Right lung (tissue), 5 donors: ENCODE measurements around the gene NR2E3. TPM values are rescaled to one million over a fixed set of nuclear protein-coding genes. Genes with fewer than 3 reads are reported as not detected.
"Not testable (repeated sequence)": the region's sequence is repeated elsewhere in the genome, so short reads cannot be mapped to it uniquely, and the experiment has no call there.

ENCODE experiments used
- DNase-seq, 2 donors: peaks; one replicate each; pipeline ENCODE4 v3.0.0-alpha.2; 2013
- polyA plus RNA-seq, 5 donors: library from polyadenylated mRNA; unstranded; fragments of 120-200 nt; gene quantifications; one replicate each; pipeline versions ENCODE4 v1.2.1 to v1.2.3, GENCODE V29; 2013; ENCODE audit warnings: inconsistent platforms in 1 of 5, low replicate concordance in 1 of 5; ENCODE audit not compliant: insufficient read length in 5 of 5, insufficient read depth in 1 of 5

The NR2E3 gene
- polyA plus RNA-seq, 5 donors: 0.56 to 0.97 (median 0.60) TPM

DNA sequence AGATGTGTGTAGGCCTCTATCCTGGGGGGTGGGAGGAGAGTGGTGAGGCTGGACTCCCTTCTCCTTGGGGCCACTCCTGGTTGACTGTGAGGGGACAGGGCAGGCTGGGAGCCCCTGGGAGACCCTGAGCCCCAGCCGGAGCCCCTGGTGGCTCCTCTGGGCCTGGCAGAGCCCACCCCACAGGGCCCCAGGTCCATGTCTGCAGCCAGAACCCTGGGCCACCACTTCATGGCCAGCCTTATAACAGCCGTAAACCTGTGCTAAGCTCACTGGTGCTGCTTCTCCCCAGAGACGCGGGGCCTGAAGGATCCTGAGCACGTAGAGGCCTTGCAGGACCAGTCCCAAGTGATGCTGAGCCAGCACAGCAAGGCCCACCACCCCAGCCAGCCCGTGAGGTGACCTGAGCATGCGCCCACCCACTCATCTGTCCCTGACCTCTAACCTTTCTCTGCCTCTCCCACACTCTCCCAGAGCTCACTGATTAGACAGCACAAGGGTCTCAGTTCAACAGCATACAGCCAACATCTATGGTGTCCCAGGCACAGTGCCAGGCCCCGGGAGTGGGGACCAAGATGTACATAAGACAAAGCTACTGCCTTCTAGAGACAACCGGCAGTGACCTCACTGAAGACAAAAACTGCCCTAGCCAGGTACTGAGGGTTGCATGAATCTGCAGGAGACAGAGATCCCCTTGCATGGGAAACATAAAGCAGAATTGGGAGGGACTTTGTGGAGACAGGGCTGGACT is 3.5 kb downstream of the NR2E3 start:
- DNase-seq: no peak

DNA sequence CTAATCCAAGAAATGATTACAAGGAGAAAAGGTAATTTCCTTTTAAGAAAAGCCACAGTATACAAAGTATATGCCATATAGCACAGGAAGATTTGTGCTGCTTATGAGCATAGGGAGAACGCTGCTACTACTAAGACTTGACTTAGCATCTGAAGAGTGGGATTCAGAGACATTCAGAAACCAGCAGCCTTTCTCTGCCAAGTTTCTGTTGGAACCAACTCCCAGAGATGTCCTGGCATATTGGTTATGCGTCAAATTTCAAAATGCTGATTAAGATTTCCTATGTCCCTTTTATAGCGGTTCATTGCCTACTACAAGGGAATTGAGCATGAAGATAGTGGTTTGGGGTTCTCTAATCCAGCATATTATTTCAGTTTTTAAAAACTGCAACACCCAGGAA is 4.9 kb downstream of the NR2E3 start:
- no peak for DNase-seq

DNA sequence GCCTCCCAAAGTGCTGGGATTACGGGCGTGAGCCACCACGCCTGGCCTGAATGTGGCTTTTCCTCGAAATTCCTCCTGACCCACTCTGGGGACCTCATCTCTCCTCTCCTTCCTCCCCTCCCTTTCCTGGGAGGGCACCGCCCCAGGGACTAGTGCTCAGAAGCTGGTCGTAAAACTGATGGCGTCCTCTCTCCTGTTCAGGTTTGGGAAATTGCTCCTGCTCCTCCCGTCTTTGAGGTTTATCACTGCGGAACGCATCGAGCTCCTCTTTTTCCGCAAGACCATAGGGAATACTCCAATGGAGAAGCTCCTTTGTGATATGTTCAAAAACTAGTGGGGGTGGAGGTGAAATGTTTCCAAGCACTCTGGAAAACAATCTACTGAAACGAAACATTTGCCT is 7.0 kb downstream of the NR2E3 start:
- DNase-seq: no peak

DNA sequence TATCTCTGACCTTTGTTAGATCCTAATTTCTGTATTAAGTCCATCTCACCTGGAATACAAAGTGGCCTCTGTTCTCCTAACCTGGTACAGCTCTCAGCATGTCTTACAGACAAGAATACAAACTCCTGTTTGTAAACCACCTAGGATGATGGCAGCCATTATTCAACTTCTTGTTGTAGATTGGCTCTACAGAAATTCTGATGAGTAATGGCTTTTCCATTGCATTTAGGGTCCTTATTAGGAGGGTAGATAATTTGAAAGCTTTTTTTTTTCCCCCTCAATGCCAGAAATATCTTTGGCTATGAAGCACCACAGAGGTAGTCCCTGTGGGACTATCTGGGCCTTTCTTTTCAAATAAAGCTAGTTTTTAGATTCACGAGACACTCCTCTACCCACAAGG is 9.8 kb downstream of the NR2E3 start:
- DNase-seq: no peak

DNA sequence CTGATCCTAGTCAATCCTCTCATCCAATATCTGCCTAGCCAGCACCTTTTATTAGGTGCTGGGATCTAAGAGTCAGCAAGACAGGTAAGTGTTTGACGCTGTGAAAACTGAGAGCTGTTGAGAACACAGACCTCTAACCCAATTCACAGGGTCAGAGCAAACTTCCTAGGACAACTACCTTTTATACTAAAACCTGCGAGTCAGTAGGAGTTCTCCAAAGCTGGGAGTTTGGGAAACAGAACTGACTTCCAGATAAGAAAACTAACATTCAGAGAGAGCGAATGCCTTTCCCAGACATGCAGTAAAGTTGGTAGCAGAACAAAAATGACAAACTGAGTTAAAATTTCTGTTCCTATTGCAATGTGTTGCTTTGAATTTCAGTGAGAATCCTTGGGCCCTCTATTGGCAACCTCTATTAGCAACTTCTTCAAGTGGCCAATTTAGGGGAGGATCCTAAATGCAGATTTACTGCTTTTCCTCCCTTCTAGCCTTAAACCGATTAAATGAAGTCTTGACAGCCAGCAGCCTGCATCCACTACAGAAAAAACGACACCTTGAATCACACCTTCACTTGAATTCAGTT is 11.3 kb downstream of the NR2E3 start:
- DNase-seq: no peak

DNA sequence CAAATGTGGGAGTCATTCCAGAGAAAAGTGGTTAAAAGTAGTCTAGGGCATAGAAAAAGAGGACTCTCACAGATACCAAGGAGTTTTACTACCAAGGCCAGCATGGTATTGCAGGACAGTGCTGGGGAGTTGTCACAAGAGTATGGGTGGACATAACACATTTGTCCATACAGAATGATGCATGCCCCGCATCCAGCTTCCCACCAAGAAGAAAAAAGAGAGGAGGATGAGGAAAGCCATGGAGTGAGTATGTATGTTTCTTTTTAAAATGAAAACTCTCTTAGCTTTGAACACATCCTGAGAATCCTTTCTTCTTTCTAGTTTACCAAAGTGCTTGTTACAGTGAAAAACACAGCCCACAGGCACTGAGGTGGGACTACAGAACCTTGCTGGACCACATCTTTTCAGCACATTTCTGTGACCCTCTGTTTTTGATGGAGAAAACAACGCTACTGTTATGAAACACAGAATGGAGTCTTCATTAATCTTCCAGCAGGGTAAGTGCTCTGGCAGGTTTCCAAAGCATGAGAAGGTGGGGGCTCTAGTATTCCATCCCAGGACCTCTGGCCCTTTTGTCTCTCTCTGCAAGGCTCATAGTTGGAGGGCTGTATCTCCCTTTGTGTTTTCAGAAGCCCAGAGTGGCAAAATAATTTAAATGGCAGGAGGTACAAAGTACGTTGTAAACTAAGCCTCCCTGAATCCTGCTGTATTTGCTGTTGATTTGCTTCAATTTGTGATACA is 12.7 kb downstream of the NR2E3 start:
- DNase-seq: no peak

DNA sequence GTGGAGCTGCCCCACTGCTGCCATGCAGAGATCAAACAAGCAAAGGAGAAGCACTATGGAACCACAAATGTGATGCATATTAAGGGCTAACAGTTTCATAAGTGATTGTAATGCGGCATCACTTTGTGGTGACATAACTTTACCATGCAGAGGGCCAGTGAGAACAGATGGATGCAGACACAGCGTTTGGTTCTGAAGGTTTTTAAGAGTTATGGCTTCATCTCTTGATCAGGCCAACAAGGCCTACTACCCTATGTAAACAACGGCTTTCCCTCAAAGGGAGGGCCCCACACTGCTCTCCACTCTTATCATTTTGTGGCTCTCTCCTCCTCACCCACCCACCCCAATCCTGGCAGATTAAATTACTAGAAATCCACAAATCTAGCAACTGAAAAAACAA is 13.4 kb downstream of the NR2E3 start:
- DNase-seq: no peak

DNA sequence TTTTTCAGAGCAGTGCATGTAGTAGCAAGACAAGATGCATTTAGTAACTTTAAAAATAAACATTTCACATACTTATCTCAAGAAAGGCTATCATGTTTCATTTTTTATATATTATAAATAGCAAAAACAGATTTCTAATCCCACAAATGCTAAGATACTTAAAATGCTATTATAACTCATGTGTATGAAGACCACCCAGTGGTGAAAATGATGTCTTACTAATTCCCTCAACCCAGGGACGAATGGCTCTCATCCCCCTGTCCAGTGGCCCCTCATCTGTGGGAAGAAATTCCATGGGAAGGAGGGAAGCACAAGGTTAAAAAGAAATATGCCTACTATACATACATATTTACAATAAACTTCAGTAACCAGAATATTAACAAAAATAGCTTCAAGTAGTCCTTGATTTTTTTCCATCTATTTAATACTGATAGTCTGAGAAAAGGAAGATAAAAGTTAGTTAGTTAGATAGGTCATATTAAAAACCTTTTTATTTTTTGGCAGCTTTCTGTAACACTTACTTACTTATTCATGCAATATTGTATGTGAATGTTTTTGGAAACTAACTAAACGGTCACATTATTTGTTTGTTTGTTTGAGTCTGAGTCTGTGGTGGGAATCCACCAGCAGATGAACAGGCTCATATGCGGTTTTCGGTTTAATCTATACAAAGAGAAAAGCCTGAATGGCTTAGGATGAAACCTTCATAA is 14.8 kb downstream of the NR2E3 start:
- DNase-seq: peak; percentile 39 to 60

DNA sequence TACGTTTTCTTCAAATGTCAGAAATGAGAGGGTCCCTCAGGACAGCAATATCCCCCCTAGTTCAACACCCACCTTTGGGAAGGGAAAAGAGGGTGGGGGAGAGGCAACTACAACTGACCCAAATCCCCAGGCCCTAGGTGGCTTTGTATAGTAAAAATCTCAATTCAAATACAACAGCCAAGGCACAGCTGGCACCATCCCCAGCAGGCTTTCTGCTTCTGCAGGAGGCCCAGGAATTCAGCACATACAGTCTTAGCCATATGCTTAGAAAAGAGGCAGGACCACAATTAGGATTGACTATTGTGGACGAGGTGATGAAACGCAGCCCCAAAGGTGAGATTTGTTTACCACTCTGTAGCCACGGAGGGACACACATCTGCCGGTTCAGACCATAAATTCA is 15.8 kb downstream of the NR2E3 start:
- DNase-seq: no peak

DNA sequence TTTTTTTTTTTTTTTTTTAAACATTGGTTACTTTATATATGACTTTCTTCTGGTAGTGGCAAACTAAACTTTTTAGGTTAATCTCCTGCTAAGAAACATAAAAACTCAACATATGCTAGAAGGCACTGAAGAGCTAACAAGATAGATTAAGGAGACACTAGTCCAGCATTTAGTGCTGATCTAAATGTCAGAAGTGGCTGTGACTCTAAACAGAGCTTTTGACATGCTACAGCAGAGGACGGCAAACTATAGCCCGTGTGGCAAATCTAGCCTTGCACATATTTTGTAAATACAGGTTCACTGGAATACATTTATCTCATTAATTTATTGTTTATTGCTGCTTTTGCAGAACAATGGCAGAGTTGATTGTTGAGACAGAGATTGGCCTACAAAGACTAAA is 20.6 kb downstream of the NR2E3 start:
- DNase-seq: no peak

DNA sequence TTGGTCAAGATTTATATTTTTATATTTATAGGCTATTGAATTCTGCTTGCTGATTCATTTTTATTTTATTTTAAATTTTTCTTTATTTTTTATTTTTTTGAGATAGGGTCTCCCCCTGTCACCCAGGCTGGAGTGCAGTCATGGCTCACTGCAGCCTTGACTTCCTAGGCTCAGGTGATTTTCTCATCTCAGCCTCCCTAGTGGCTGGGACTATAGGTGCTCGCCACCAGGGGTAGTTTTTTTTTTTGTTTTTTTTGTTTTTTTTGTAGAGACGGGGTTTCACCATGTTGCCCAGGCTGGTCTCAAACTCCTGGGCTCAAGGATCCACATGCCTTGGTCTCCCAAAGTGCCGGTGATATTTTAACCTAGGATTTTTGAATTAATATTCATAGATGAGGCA is 31.2 kb downstream of the NR2E3 start:
- DNase-seq: no peak

DNA sequence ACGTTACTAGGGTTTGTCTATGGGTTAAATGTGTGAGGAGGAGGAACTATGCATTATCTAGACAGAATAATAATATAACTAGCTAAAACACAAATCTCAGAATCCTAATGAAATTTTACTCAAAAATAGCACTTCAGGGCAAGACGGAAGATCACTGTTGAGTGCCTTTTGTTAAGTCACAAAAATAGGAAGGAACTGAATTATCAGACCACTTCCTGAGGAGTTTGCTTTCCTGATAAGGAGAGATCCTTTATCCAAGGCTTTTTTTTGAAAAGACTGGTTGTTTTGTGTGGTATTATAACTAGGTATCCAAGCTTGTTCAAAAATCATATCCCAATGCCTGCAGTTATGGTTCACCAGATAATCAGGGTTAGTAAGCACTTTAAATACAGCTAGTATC is 34.6 kb downstream of the NR2E3 start:
- no peak for DNase-seq

DNA sequence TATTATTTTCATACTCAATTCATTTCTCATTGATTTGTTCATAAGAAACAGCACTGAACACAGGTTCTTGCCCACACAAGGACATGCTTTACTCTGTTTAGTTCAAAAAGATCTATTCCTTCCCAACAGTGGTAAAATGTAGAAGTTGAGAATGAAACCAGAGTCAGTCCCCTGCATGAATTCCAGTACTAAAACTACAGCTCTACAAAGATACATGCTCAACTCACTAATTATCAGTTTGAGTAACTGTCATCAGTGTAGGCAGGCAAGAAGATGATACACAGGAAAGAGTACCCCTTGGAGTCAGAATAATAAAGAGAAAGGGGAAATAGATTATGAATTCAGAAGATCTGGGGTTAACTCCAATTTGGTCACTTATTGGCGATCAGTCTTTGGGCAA is 43.2 kb downstream of the NR2E3 start:
- DNase-seq: no peak

DNA sequence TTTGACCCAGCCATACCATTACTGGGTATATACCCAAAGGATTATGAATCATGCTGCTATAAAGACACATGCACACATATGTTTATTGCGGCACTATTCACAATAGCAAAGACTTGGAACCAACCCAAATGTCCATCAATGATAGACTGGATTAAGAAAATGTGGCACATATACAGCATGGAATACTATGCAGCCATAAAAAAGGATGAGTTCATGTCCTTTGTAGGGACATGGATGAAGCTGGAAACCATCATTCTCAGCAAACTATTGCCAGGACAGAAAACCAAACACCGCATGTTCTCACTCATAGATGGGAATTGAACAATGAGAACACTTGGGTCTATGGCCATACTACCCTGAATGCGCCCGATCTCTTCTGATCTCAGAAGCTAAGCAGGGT is 47.9 kb downstream of the NR2E3 start:
- DNase-seq: not testable (repeated sequence)
